HG03064 (cell line): ENCODE data around the gene IL22.
"Not testable (repeated sequence)": the region's sequence is repeated elsewhere in the genome, so short reads cannot be mapped to it uniquely, and the experiment has no call there.

ENCODE experiments used
- ATAC-seq: cut with Tn5 transposase; IDR thresholded peaks from one replicate; pipeline ENCODE4 v1.9.1; 2021; ENCODE audit warnings: low read depth; ENCODE audit not compliant: unreplicated experiment

Gene IL22

DNA sequence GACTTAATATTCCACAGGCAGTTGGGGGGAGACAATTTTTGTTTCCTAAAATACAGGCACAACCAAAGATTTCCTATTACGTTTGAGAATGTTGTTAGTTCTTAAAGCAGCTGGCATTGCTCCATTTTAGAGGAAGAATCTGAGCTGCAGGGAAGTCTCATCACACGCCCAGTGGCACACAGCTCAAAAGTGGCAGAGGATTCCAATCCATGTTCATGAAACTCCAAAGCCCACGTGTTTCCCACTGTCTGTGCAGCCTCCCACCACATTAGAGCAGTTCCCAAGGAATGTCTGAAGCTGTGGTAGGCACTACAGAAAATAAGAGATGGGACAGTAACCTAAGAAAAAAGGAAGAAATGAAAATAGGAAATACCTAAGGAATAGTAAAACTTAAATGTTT, 21.7 kb downstream of the IL22 start:
- ATAC-seq = no peak

DNA sequence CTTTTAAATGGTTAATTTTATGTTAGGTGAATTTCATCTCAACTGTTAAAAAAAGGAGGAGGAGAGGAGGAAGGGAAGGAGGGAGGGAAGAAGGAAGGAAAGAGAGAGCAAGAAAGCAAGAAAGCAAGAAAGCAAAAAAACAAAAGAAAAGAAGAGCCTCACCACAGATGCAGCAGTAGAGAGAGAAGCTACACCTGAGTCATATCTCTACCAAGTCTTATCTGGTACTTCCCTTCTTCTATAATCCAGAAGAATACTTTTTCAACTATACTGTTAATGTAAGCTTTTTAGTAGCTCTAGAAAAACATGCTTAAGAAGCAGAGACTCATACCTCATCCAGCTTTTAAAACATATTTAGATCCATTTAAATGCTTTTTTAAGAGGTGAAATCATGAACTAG, 22.2 kb downstream of the IL22 start:
- ATAC-seq = no peak

DNA sequence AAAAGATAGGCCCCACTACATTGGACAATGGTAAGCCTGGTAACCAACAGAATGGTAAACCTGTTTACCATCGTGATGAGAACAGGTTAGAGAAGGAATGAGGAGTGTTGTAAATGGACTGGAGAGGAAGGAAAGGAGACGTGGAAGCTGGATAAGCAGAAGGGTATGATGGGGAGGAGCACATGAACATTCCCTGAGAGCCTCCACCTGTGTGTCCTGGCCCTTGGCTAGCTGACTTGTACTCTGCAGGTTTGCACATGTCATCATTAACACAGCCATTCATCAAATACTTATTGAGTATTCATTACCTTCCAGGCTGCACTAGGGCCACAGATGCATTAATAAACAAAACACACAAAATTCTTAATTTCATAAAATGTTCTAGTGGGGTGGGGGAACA, 23.4 kb downstream of the IL22 start:
- ATAC-seq = no peak

DNA sequence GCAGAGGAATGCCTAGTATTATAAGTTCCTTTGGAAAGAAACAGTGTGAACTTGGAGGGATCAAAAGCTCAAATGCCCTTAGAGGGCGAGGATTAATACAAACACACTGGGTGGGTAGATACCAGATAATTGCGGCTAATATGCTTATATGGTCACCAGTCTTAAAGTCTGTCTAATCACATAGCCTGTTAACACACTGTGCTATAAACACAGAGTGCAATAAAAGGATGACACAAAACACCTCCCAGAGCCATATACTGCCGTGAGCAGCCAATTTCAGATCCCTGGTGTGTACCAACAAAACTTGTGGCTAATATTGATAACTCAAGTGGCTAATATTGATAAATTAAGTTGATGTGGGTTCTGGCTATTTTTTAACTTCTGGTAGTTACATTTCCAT, 26.0 kb downstream of the IL22 start:
- ATAC-seq = no peak

DNA sequence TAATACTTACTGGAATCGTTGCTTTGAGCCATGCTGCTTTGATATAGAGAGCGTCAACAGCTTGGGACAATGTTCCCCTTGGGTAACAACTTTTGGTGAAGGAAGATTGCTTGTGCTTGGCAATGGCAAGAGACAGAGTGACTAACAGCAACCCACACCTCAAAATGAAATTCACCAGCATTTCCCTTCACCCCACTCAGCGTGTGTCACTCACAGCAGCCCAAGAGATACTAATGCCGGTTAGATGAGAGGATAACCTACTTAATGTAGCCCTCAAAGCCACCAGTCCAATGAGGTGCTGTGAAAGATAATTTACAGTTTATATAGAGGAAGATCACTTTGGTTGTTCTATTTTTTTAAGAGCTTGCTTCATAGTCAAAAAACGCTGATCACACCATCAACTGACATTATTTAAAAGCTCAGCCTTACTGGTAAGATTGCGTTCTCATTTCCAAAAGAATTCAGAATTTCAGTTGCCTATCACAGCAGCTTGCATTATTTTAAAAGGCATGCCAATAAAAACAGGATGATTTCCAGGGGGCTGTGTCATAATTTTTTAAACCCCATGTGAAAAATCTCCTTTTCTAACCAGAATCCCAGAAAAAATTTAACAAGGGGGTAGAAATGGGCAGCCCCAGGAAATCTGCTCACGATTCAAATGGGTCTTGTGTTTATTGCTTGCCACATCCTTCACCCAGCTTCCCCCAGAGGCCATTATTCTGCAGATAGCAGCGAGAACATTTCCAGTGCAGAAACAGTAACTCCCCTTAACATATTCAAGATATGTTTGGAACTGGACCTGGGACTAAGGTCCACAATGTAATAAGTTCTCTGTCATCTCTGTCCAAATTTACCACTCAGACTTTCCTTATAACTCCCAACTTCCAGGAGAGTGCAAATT, 27.6 kb downstream of the IL22 start, which contains the start of gene IL26:
IL26 (minus strand) TSS at position 235 of the 901 bp plus-strand sequence; CDS start at position 181, 54 bp downstream.
- no peak for ATAC-seq

DNA sequence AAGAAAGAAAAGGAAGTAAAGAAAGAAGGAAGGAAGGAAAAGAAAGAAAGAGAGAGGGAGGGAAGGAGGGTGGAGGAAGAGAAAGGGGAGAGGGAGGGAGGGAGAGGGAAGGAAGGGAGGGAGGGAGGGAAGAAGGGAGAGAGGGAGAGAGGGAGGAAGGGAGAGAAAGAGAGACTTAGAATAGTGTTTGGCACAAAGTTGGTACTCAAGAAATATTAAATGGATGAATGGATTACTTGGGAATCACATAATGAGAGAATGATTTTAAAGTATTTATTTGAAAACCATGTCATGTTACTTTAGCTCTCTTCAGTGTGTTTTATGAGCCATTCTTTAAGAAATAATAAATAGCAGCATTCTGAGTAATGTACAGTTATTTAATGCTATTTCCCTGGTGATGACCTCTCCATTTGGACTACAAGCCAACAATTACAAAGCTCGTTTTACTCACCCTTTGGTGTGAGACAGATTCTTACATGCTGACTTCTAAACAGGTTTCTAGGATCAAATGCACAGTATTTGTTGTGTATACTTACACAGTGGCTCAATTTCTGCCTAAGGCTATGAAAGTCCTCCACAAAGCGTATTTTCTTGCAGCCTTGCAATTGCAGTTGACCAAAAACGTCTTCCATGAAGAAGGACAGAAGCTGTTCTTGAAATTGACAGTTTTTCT, 28.7 kb downstream of the IL22 start:
- ATAC-seq = no peak

DNA sequence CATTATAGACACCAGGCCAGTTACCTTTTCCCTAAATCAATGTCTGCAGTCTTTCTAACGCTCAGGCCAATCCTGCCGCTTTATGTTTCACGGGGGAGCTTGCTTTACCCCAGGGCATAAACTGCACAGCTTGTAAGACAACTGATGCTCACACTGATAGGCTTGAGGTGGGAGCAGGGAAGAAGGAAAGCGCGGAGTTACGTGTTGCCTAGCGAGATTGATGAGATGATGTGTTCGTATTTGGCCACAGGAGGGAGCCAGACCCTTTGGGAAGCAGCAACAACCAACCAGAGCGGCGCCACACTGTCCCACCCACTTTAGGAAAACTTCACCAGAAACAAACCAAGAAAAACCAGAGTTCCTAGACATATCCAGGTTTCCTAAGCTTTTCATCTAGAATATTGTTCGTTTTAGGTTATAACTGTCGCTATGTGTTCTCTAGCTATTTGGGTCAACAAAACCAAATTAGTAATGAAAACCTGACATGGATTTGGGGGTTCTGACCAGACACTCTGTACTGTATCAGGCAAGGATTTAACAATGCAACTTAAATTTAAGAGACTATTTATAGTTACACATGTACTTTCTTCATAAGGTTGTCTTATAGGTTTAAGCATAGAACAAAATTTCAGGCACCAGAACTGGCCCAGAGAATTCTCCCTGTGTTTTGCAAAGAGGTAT, 30.2 kb downstream of the IL22 start:
- ATAC-seq = peak; percentile 92

DNA sequence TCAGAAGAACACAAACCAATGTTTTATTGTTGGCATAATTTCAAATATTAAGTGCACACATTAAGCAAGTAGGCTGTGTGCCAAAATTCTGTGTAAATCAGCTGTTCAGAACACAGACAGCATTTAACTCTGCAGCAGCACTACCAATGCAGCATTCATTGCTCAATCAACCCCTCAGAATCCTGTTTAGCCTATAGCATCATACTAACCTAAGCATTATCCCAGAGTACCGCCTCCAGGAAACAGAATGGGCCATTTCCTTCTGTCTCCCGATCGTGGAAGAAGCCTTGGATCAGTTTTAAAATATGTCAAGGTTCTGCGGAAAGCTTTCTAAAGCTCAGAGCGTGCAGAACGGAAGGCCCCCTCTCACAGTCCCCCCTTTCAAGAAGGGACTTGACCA, 31.1 kb downstream of the IL22 start:
- no peak for ATAC-seq

DNA sequence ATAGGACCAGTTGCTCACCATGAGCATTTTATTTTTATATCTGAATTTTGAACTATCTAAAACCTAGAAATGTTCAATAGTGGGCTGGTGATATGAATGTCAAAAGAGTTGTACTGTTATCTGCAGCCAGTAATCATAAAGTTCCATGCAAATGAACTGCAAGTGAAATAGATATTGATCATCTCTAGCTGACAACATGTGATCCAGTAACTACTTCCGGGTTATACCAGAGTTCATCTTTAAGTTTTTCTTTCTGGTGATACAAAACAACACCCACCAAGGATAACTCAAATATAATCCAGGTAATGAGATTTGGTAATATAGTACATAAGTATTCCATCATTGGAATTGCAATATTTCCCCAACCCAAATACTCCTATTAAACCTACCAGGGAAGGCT, 31.9 kb downstream of the IL22 start:
- ATAC-seq = no peak

DNA sequence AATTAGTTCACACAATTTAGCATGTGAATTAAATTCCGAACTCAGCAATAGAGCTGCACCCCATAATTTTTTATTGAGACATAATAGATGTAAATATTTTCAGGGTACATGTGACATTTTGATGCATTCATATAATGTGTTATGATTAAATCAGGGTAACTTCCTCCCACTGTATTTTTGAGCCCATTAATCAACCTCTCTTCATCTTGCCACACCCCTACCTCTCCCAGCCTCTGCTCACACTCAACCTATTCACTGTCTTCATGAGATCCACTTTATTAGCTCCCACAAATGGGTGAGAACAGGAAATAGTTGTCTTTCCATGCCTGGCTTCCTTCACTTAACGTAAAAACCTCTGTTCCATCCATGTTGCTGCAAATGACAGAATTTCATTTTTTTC, 42.5 kb downstream of the IL22 start:
- ATAC-seq = no peak

DNA sequence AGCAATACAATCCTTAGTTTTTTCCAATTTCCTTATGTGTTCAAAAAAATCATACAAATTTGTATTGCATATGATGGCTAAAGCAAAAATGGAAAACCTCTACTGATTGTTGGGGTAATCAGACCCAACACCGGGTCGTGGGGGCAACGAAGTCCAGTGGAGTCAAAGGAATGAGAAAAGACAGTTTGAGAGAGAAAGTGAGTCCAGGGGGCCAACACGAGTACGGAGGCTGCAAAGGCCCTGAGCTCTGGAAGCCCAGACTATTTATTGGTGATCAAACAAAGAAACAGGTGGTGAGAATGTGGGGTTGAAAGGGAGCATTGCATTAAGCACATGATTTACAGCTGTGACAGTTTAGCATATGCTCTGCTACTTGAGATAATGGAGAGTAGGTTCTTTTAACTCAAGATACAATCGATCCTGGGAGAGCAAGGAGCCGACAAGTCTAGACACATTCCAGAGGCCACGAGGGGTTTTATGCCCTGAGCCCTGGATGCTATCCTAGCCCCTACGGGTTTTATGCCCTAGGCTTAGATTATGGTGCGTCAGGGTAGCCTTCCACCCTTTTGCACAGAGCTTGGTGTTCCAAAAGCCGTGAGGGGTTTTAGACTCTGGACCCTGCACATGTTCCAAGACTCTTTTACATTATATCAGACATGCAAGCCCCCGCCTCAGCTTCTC, 44.2 kb downstream of the IL22 start:
- ATAC-seq = not testable (repeated sequence)

DNA sequence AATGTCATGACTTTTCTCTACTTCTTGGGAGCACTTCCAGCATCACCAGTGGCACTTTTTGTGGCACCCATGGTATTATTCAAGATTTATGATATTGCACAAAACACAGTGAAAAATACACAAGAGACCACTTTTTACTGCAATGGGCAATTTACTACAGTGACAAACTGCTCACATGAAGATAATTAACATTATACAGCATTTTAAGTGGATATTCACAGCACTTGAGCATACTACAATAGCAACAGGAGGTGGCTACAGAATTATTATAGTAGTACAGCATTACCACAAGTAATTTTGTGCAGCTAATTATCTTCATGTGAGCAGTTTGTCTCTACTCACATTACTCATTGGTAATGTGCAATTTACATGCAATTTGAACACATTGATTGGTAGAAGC, 46.1 kb downstream of the IL22 start:
- no peak for ATAC-seq

DNA sequence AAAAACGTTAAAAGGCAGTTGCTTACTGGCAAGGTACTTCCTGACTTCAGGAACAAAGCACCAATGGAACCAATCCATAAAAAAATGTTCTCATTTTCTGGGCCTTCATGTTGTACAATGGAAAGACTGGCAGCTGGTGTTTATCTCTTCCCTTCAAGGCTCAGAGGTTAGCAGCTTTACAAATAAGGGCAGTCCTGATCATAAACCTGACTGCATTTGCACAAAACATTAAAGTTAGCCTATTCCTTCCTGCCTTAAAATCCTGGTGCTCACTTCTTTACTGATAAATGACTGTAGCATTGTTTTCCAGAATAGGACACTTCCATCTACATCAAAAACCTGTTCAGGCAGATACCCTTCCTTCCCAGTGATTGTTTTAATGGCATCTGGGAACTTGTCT, 47.0 kb downstream of the IL22 start:
- no peak for ATAC-seq

DNA sequence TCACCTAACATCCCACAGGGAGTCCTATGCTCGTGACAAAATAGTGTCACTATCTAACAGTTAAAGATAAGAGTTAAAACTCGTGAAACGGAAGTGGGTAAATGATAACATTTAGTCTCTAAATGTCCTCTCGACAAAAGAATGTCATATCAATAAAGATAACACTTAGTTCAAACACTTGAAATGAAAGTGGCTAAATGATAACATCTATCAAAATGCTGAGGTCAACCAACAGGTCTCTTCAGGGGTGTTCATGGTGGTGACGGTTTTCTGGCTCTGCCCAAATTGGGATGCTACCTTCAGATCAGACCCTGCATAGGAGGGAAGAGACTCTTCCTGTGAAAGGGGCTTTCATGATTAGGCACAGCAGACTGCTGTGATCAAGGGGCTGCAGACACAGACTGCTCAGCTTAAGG, 49.9 kb downstream of the IL22 start:
- ATAC-seq = no peak

DNA sequence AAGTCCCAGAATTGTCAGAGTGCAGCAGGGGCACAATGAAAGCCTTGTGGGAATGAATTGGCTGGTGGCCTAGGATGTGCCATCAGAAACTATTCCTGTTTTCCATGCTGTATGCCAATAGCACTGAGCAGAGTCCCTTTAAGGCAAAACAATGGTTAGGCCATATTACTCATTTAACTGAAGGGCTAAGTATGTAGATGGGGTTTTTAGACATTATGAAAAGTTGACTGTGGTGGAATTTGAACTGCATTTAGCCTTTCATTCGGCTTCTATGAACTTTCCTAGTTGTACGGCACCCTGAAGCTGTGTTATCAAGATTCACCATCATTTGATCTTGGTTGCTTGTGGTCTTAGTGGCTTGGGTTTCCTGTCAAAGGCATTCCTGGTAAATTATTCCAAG, 52.5 kb downstream of the IL22 start:
- no peak for ATAC-seq

DNA sequence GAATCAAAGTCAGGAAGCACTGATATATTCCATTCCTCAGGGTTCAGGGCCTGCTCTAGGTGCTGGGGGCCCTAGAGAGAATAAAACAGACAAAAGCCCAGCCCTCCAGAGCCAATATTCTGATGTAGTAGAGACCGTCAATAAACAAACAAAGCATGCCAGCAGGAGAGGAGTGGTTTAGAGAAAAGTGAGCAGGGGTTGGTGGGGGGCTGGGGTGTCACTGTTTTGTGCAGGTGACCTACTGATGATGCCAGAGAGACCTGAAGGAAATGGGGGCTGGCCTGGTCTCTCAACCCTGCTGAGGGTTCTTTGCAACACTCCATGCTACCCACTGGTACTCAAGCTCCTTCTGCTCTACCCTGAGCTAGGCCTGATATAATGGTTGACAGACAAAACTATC, 54.3 kb downstream of the IL22 start:
- no peak for ATAC-seq

DNA sequence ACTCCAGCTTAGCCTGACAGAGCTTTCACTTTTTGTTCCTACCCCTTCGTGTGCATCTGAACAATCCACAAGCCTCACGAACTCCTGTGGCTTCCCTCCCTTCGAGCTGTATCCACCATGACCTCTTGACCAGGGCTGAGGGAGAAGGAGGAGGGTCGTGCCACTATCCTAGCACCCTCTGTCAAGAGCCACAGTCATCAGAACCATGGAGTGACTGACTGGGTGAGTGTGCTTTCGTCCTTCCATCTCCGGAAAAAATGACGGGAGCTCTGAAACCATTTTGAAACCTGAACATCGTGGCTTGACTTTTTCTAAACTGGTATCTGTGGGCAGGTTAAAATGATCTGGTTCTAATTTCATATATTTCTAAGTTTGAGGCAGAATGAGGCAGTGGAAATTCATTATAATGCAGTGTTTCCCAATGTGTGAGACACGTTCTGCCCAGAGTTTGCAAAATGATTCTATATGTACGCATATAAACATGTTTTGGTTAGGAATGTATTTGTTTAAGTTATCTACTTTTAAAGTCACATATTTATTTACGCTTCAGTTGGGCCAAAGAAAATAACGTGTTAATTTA, 54.8 kb downstream of the IL22 start:
- no peak for ATAC-seq
